NAMALWA (cell line): Measurements from ENCODE around the gene KNSTRN.

Source experiments
- DNase-seq: peaks from one replicate; pipeline ENCODE4 v3.0.0-alpha.2; 2015; ENCODE audit warnings: low spot score

KNSTRN gene

DNA sequence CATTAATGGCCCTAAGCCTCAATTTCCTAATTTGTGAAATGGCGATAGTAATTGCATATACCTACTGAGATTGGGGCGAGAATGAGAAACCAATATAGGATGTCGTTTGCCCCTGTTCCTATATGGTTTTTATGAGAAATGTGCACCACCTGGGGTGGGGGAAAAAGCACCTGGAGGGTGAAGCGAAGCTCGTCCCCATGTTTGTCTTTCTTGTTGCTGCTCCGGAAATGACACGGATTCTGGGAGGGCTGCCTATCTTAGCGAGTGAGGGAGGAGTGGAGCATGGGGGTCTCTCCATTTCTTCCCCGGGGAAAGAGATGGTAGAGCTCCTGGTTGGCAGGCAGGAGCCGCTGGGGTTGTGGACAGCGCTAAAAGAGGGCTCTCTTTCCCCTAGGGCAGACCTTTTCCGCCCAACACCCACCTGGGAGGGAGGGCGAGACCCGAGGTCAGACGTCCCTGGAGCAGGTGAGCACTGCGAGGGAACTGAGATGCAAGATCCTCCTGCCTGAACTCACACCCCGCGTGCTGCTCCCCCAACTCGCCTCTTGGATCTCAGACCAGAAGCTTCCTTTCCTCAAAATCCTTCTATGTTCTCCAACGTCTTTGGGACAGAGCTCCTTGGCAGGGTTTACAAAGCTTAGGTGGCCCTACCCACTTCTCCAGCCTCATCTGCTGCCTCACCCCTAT lies 52.6 kb downstream of the KNSTRN start:
- no peak for DNase-seq

DNA sequence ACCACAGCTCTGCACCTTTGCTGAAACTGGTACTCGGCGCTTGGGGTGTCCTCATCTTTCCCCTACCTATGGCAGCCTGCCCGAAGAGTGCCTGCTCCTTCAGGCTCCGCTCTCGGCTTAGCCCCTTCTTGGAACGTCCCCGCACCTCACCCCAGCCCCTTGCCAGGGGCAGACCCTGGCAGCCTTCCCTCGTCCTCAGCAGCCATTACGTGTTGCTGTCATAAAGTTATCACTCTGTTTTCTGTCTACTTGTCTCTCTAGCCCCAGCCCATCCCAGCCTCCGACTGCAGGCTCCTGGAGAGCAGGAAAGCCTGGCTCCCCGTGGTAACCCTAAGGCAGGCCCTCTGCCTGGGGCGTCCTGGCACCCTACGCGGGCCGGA lies 53.2 kb downstream of the KNSTRN start:
- no peak for DNase-seq

DNA sequence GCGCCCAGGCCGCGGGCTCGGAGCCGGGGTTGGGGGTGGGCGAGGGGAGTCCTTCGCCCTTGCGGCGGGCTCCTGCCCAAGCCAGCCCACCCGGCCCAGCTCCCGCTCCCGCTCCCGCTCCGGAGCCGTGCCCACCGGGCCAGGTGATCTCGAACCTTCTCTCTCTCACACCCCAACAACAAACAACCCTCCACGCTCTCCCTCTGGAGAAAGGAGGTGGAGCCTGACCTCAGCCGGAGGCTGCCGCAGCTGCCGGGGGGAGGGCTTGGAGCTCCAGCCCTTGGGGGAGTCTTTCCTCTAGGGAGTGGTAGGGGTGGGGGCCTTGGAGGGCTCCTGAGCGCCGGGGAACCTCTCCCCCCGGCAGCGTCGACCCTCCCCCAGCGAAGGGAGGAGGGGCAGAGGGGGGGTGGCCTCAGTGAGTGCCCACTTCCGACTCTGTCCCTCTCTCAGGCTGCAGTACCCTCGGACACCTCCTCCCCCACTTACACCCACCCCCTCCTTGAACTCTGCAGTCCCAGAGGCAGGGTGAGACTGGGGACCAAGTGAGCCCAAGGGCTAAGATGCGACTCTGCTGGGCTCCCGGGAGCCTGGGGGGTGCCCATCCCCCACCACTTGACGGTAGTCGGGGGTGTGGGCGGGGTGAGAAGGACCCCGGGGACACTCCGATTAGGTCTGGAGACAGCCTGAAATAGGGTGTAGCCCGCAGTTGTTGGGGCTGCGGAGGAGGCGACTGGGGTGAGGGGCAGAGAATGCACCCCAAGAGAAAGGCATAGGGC lies 53.8 kb downstream of the KNSTRN start:
- no peak for DNase-seq

DNA sequence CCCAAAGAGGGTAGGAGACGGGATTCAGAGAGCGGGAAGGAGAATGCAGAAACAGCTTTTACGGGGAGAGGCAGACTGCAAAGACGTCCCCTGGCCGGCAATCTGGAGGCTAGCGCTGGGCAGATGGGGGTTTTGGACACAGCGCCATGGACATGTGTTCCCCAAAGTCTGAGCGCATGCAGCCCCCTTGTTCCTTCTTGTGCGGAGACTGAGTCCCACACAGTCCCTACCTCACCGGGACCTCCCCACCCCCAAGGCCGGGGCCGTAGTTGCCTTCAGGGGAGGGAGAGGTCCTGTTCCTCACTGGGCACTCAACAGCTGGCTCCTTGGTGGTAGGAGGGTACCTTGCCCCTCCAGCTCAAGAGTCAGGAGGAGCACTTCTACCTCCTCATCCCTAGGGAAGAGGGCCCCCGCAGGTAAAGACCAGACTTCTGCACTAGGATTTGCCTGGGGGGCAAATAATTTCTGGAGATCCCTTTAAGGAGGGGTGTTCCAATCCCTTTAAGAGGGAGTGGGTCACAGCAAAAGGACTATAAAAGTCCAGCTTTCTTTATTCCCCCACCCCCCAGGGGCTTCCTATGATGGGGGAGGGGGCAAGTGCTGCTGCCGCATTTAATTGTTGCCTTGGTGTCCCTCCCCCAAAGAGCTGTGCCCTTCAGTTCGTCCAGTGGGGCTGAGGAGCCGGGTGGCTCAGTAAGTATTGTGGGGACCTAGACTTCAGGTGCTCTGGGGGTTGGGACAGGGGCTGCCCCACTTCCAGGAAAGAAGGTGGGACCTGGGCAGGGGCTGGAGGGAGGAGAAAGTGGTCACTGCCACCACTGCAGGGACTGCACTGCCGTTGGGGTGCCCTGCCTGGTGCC lies 54.6 kb downstream of the KNSTRN start:
- no peak for DNase-seq

DNA sequence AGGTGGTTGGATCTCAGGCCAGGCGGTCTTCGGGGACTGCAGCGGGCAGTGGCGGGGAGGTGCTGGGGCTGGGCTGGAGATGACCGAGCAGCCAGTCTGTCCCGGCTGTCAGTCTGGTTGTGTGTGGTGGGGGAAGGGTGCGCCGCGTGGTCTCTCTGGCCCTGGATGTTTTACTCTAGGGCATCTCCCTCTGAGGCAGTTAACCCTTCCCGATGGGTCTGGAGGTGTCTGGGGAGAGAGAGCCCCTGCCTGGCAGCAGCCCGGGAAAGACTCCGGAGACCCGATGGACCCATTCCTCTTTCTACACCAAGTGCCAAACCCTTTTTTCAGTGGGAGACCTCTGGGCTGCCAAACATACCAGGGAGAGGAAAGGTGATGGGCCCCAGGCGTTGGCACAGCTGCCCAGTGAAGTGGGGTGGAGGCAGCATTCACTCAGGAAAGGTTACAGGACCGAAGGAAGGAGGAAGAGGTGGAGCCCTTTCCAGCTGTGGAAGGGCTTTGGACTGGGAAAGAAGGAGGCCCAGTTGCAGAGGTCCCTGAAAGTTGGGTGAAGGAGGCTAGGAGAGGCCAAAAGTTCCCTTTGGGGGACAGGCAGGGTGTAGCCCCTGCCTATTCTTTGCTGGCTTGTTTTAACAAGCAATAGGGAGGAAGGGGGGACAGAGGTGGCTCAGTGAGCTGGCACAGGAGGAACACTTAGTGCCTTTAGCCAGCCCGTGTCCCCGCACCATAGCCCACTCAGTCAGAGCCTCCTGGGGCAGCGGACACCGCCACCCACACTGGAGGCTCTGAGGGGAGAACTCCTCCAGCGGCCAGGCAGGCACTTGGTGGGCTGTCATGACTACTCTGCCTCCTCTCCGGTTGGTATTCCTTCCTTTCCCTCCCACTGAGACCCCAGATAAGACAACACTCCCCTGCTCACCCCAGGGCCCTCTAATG lies 55.5 kb downstream of the KNSTRN start:
- DNase-seq, result no peak

DNA sequence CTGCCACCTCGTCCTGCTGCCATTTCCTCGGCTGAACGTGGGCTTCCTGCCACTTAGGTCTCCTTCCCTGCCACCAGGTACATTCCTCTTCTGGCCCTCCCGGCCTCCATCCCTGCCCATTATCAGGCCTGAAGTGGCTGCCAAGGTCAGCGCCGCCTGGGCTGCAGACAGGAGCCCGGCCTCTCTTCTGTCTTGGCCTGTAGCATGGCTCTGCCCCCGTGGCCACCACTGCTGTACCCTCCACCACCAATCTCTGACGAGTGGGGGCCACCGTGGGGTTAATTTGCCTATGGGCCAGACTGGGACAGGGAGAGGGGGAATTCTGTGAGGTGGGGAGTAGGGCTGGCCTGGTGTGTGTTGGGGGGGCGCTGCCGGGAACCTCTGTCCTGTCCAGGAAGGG lies 56.2 kb downstream of the KNSTRN start:
- DNase-seq, result no peak

DNA sequence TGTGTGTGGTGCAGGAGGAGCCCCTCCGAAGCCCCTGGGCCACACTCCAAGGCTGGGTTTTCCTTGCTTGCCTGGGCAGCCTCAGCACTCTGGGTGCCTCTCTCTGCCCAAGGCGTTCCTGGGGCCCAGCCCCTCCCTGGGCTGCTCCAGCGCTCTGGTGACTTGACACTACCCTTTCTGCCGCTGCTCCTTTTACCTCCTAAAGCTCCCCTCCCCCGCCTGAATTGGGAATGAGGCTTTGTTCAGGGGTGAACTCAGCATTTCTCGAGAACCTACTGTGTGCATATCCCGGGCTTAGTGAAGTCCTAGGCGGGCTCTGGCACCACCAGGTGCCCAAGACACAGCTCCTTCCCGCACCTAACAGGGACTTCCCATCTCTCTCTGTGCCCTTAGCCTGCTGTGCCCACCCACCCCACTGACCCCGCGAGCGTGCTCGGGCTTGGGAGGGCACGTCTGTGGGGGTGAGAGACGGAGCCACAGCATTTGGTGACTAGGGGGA lies 57.0 kb downstream of the KNSTRN start:
- no peak for DNase-seq

DNA sequence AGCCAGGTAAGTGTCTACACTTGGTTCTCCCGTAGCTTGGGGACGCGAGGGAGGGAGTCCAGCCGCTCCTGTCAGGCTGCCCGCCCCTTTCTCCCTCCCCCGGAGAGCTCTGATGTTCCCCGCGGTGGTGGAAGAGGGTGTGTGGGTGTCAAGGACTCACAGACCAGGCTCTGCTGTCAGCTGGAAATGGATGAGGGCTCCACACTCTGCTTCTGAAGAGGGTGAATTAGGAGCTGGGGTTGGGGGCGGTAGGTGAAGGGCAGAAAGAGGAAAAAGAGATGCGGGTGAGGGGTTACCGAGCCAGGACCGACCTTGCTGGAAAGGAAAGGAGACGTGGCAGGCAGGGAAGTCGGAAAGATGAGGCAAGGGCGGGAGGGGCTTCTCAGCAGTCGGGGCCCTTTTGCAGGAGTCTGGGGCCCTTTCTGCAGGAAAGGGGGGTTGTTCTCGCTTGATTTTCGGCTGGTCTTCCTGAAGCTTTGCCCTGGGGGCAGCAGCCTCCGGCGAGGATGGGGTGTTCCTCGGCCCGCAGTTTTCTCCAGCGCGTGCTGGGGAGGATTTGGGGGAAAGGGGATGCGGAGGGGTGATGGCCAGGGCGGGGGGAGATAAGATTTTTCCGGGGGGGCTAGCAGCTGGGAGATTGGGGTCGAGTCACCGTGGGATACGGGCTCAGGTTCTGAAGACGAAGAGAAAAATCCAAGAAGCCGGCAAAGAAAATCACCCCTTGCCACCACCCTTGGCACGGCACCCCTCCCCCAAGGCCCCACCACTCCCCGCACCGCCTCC lies 57.6 kb downstream of the KNSTRN start:
- DNase-seq, result peak; percentile 37

DNA sequence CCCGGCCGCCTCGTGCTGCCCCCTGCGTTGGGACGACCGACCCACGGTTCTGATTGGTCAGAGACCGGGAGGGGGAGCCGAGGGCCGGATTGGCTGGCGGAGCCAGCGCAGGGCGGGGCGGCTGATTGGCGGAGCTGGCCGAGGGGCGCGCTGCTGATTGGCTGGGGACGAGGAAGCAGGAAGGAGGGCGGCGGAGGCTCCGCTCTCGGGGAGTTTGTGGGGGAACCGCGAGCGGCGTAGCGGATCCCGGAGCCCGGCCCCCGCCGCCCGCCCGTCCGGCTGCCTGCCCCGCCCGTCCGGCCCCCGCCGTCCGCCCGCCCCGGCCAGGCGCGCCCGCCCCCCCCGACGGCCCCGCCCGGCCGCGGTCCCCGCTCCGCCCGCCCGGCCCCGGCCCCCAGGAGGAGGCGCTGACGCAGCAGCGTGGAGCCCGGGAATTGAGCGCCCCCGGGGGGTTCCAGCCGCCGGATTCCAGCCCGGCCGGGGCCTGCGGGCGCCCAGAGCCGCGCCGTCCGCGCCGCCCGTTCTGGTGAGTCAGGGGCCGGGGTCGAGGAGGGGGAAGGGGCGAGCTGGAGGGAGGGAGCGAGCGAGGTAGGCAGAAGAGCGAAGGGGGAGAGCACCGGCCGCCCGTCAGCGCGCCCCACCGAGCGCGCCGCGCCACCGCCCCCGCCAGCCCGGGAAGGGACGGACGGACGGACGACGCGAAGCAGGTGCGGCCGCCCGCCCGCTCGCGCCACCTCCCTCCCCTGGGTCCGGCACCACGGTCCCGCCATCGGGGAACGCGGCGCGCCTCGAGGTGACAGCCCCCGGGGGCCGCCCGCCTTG lies 58.4 kb downstream of the KNSTRN start, which contains the start of gene BAHD1:
TSS of gene BAHD1 (plus strand) at position 211 of the 822 bp plus-strand sequence. CDS start 17,512 bp downstream, outside the sequence.
- DNase-seq, result peak; percentile 94

DNA sequence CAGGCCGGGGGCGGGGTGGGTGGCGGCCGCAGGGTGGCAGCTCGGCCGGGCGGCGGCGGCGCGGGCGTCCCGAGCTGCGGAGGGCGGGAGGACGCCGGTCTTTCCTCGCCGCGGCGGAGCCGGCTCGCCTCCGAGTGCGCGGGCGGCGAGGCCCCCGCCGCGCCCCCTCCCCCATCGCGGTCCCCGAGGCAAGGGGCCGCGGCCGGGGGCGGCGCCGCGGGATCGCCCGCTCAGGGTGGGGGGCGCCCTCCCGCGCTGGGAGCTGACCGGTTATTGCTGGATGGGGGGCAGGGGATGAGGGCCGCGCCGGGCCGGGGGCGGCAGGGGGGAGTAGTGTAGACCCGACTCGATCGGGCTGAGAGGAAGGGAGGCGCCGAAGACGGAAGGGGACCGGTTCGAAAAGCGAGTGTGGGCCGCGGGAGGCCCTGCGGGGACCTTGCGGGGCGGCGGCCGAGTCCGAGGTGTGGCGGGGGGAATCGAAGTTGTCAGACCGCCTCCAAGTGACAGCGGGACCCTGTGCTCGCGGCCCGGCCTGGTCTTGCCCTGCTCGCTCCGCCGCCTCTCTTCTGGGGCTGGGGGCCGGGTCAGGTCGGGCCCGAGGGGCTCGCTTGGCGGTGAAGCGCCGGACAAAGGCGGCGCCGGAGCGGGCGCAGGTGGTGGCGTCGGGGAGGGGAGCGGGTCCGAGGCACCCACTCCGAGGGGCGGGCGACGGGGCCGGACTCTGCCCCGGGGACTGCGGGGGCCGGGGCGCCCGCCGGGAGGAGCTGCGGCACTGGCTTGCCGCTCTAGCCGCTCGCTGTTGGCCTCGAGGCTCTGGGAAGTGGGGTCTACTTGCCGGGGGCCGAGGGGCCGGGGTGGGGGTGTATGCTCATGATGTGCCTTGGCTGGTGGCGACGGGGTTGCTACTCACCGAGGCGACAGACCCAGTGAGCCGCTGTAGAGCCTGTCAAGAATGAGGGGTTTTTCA lies 59.3 kb downstream of the KNSTRN start:
- peak; percentile 47 for DNase-seq

DNA sequence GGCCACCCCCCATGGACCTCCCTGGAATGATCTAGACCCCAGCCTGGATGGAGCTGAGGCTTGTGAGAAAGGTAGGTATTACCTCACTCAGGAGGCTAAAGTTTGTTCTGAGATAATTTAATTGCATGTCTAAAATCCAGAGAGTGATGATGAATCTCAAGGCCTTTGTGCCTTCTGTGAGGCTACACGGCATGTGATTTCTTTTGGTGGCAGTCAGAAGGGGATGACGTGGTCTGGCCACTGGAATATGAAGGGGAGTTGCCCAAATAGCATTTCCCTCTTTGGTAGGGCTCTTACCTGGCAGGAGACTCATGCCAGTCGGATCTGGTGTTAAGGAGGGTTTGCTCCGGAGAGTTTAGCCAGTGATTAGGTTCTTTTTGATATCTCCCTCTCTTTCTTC lies 60.7 kb downstream of the KNSTRN start:
- DNase-seq, result no peak

DNA sequence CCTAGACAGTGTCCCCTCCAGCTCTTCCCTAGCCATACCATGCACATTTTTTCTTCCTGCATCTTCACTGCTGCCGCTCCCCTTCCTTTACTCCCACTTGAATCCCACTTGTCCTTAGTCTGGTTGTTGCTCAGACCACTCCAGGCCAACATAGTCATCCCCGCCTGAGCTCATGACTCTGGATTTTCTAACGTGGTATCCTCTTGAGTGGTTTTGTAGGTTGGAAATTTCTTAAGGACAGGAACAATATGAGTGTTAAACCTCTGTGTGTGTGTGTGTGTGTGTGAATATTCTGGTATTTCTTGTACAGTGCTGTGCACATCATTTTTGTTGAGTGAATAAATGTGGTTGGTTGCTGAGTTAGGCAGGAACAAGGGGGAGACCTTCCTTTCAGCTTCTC lies 61.3 kb downstream of the KNSTRN start:
- DNase-seq, result no peak
